ENCODE data around the gene TBCE. TPM values are rescaled to one million over a fixed set of nuclear protein-coding genes. Genes with fewer than 3 reads are reported as not detected.
A peak's percentile ranks its signal among the peaks of the same experiment; 100 is the strongest.

TBCE gene
- total RNA-seq, 1 donor from 2014 or later = 28.3 TPM

DNA sequence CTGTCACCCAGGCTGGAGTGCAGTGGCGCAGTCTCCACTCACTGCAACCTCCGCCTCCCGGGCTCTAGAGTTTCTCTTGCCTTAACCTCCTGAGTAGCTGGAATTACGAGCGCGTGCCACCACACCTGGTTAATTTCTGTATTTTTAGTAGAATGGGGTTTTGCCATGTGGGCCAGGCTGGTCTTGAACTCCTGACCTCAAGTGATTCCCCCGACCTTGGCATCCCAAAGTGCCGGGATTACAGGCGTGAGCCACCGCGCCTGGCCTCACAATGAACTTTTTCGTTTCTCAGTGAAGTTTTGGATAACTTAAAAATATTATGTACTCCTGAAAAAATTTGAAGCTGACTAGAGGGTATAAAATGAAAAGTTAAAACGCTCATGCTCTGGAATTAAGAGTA lies 59.5 kb downstream of the TBCE start:
- no peaks in the 10 kb centered on the region for H3K9me3 ChIP-seq (ENCODE audit: insufficient read depth, low read depth, low read length)
- Mint-ChIP-seq H3K4me1 (ENCODE audit: low read depth, unreplicated experiment) (peaks cover 13% of the 10 kb centered on the region), H3K27me3 (ENCODE audit: low read depth, unreplicated experiment) (no peaks in the 10 kb centered on the region), H3K27ac (ENCODE audit: unreplicated experiment) (no peak overlapping the region), H3K36me3 (ENCODE audit: low read depth, unreplicated experiment) (peaks cover 9% of the 10 kb centered on the region), H3K9me3 (ENCODE audit: unreplicated experiment) (no peaks in the 10 kb centered on the region), H3K4me3 (ENCODE audit: unreplicated experiment) (no peak overlapping the region)
- no peaks in the 10 kb centered on the region for H3K4me1 ChIP-seq (ENCODE audit: insufficient read depth, low read length)
- FAIRE-seq = no peak
- H3K27ac ChIP-seq (ENCODE audit: low read depth, low read length) = no peak overlapping the region
- H3K27me3 ChIP-seq (ENCODE audit: insufficient read depth, low read length) = no peaks in the 10 kb centered on the region
- no peaks in the 10 kb centered on the region for H3K36me3 ChIP-seq (ENCODE audit: insufficient read depth, low read length)
- no peak overlapping the region for H3K9ac ChIP-seq (ENCODE audit: low read length)
- no peak overlapping the region for H3K4me3 ChIP-seq (ENCODE audit: insufficient read depth, low read depth, low read length)
- H2AFZ ChIP-seq (ENCODE audit: low read depth, low read length) = no peak overlapping the region
- H3K79me2 ChIP-seq (ENCODE audit: insufficient read depth, low read length) = peaks cover 14% of the 10 kb centered on the region
- no peak for DNase-seq (ENCODE audit: low read depth)
- H3K4me2 ChIP-seq (ENCODE audit: low read length) = no peak overlapping the region
- H4K20me1 ChIP-seq (ENCODE audit: insufficient read depth, low read length) = peaks cover 18% of the 10 kb centered on the region
- no peak for TF ChIP-seq EZH2 (IDR thresholded peaks at IDR 0.05; ENCODE audit: insufficient read depth, low read length)
- TF ChIP-seq, protein P1, sequence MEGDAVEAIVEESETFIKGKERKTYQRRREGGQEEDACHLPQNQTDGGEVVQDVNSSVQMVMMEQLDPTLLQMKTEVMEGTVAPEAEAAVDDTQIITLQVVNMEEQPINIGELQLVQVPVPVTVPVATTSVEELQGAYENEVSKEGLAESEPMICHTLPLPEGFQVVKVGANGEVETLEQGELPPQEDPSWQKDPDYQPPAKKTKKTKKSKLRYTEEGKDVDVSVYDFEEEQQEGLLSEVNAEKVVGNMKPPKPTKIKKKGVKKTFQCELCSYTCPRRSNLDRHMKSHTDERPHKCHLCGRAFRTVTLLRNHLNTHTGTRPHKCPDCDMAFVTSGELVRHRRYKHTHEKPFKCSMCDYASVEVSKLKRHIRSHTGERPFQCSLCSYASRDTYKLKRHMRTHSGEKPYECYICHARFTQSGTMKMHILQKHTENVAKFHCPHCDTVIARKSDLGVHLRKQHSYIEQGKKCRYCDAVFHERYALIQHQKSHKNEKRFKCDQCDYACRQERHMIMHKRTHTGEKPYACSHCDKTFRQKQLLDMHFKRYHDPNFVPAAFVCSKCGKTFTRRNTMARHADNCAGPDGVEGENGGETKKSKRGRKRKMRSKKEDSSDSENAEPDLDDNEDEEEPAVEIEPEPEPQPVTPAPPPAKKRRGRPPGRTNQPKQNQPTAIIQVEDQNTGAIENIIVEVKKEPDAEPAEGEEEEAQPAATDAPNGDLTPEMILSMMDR (IDR thresholded peaks at IDR 0.05; ENCODE audit: insufficient read depth, low read depth, low read length) = no peak

DNA sequence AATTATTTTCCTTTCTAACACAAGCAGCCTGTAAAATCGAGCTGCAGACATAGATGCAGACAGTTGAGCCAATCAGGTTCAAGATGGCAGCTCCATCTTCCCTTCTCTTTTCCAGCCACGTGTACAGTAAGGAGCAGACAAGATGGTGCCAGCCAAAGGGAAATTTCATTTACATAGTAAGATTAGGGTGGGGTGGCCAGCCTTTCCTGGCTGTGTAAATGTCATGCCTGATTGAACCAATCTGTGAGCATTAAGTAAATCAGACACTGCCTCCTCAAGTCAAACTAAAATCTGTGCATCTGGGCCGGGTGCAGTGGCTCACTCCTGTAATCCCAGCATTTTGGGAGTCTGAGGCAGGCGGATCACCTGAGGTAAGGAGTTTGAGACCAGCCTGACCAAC lies 60.2 kb downstream of the TBCE start:
- H2AFZ ChIP-seq (ENCODE audit: low read depth, low read length) = no peak overlapping the region
- peaks cover 15% of the 10 kb centered on the region for H4K20me1 ChIP-seq (ENCODE audit: insufficient read depth, low read length)
- H3K27ac ChIP-seq (ENCODE audit: low read depth, low read length) = no peak overlapping the region
- H3K36me3 ChIP-seq (ENCODE audit: insufficient read depth, low read length) = no peaks in the 10 kb centered on the region
- Mint-ChIP-seq H3K36me3 (ENCODE audit: low read depth, unreplicated experiment) (peaks cover 8% of the 10 kb centered on the region), H3K4me3 (ENCODE audit: unreplicated experiment) (no peak overlapping the region), H3K27me3 (ENCODE audit: low read depth, unreplicated experiment) (no peaks in the 10 kb centered on the region), H3K4me1 (ENCODE audit: low read depth, unreplicated experiment) (peaks cover 13% of the 10 kb centered on the region), H3K27ac (ENCODE audit: unreplicated experiment) (no peak overlapping the region), H3K9me3 (ENCODE audit: unreplicated experiment) (no peaks in the 10 kb centered on the region)
- peaks cover 14% of the 10 kb centered on the region for H3K79me2 ChIP-seq (ENCODE audit: insufficient read depth, low read length)
- no peaks in the 10 kb centered on the region for H3K4me1 ChIP-seq (ENCODE audit: insufficient read depth, low read length)
- DNase-seq (ENCODE audit: low read depth) (no peak), FAIRE-seq (no peak)
- H3K4me2 ChIP-seq (ENCODE audit: low read length) = no peak overlapping the region
- H3K27me3 ChIP-seq (ENCODE audit: insufficient read depth, low read length) = no peaks in the 10 kb centered on the region
- H3K9me3 ChIP-seq (ENCODE audit: insufficient read depth, low read depth, low read length) = no peaks in the 10 kb centered on the region
- no peak overlapping the region for H3K9ac ChIP-seq (ENCODE audit: low read length)
- TF ChIP-seq EZH2 (IDR thresholded peaks at IDR 0.05; ENCODE audit: insufficient read depth, low read length) = no peak
- TF ChIP-seq, protein P1 (IDR thresholded peaks at IDR 0.05; ENCODE audit: insufficient read depth, low read depth, low read length) = no peak
- H3K4me3 ChIP-seq (ENCODE audit: insufficient read depth, low read depth, low read length) = no peak overlapping the region

DNA sequence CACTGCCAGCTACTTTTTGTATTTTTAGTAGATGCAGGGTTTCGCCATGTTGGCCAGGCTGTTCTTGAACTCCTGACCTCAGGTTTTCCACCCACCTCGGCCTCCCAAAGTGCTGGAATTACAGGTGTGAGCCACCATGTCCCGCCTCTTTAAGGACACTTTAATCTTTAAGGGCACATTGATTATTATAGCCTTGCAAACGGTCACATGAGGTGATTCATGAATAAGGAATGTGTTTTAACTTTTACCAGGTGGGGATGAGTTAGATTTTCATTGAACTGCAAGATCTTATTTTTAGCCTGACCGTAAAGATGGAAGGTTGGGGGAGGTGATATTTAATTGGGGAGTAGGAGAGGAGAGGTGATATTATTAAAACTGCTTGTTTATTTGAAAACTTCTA lies 61.9 kb downstream of the TBCE start:
- no peaks in the 10 kb centered on the region for H3K4me1 ChIP-seq (ENCODE audit: insufficient read depth, low read length)
- DNase-seq (ENCODE audit: low read depth) (peak; percentile 22), FAIRE-seq (no peak)
- H3K9ac ChIP-seq (ENCODE audit: low read length) = no peak overlapping the region
- Mint-ChIP-seq H3K4me1 (ENCODE audit: low read depth, unreplicated experiment) (peaks cover 5% of the 10 kb centered on the region), H3K27ac (ENCODE audit: unreplicated experiment) (no peak overlapping the region), H3K4me3 (ENCODE audit: unreplicated experiment) (no peak overlapping the region), H3K36me3 (ENCODE audit: low read depth, unreplicated experiment) (peaks cover 10% of the 10 kb centered on the region), H3K9me3 (ENCODE audit: unreplicated experiment) (no peaks in the 10 kb centered on the region), H3K27me3 (ENCODE audit: low read depth, unreplicated experiment) (no peaks in the 10 kb centered on the region)
- no peak overlapping the region for H2AFZ ChIP-seq (ENCODE audit: low read depth, low read length)
- H3K27ac ChIP-seq (ENCODE audit: low read depth, low read length) = no peak overlapping the region
- no peaks in the 10 kb centered on the region for H3K79me2 ChIP-seq (ENCODE audit: insufficient read depth, low read length)
- no peak for TF ChIP-seq EZH2 (IDR thresholded peaks at IDR 0.05; ENCODE audit: insufficient read depth, low read length)
- TF ChIP-seq, protein P1 (IDR thresholded peaks at IDR 0.05; ENCODE audit: insufficient read depth, low read depth, low read length) = no peak
- H4K20me1 ChIP-seq (ENCODE audit: insufficient read depth, low read length) = peaks cover 8% of the 10 kb centered on the region
- peak overlapping the region; percentile 29 for H3K4me2 ChIP-seq (ENCODE audit: low read length)
- H3K27me3 ChIP-seq (ENCODE audit: insufficient read depth, low read length) = no peaks in the 10 kb centered on the region
- no peak overlapping the region for H3K4me3 ChIP-seq (ENCODE audit: insufficient read depth, low read depth, low read length)
- H3K9me3 ChIP-seq (ENCODE audit: insufficient read depth, low read depth, low read length) = no peaks in the 10 kb centered on the region
- no peaks in the 10 kb centered on the region for H3K36me3 ChIP-seq (ENCODE audit: insufficient read depth, low read length)

All from astrocyte (in vitro differentiated cells and primary cell).